Esophagus muscularis mucosa (tissue), 4 donors: ENCODE results near the gene KLHL4. TPM values are rescaled to one million over a fixed set of nuclear protein-coding genes. Genes with fewer than 3 reads are reported as not detected.
"Not testable (repeated sequence)": the region's sequence is repeated elsewhere in the genome, so short reads cannot be mapped to it uniquely, and the experiment has no call there.

Experiments
- DNase-seq: peaks from one replicate; pipeline ENCODE4 v3.0.0-alpha.2; 2017; ENCODE audit errors: extremely low spot score
- H3K27ac ChIP-seq, 4 donors: fragments of 200-600 bp; sonication (generic); replicated peaks in 1 of 4; 1 replicate in 3 of 4; 2 replicates in 1 of 4; pipeline ENCODE4 v1.5.1; 2016 to 2019; ENCODE audit warnings: mild to moderate bottlenecking in 1 of 4
- H3K27me3 ChIP-seq, 4 donors: fragments of 200-600 bp; sonication (generic); one replicate each; pipeline versions ENCODE4 v1.5.1 to v1.6.0; 2016 to 2019
- H3K36me3 ChIP-seq, 4 donors: fragments of 200-600 bp; sonication (generic); one replicate each; pipeline ENCODE4 v1.5.1; 2016 to 2019
- H3K4me1 ChIP-seq, 4 donors: fragments of 200-600 bp; sonication (generic); one replicate each; pipeline ENCODE4 v1.5.1; 2016 to 2019
- H3K4me3 ChIP-seq, 4 donors: fragments of 200-600 bp; sonication (generic); 1 replicate in 2 of 4; 2 replicates in 2 of 4; pipeline ENCODE4 v1.5.1; 2016 to 2019; ENCODE audit warnings: mild to moderate bottlenecking in 4 of 4, moderate library complexity in 1 of 4
- H3K9me3 ChIP-seq, 4 donors: fragments of 200-600 bp; sonication (generic); 1 replicate in 3 of 4; 2 replicates in 1 of 4; pipeline ENCODE4 v1.5.1; 2016 to 2019
- CTCF ChIP-seq, 3 experiments: fragments of 200-600 bp in 2 of 3; fragments of 450-650 bp in 1 of 3; sonication (generic) in 2 of 3; IDR thresholded peaks; one replicate each; pipeline ENCODE4 v1.5.1; 2017 to 2019; ENCODE audit warnings: antibody characterized with exemption in 3 of 3, mild to moderate bottlenecking in 2 of 3, moderate library complexity in 1 of 3
- EP300 ChIP-seq: sonication (generic); formaldehyde crosslinking; IDR thresholded peaks from one replicate; pipeline ENCODE4 v1.6.1; 2017; ENCODE audit warnings: antibody characterized with exemption
- POLR2A ChIP-seq: fragments of 450-650 bp; IDR thresholded peaks from one replicate; pipeline ENCODE4 v1.6.1; 2017; ENCODE audit warnings: antibody characterized with exemption, moderate library complexity, mild to moderate bottlenecking, low read depth
- POLR2AphosphoS5 ChIP-seq, 2 donors: sonication (generic); formaldehyde crosslinking; IDR thresholded peaks; one replicate each; pipeline ENCODE4 v1.6.1; 2017; ENCODE audit warnings: antibody characterized with exemption in 2 of 2
- WGBS: methylation state at CpG from one replicate; pipeline ENCODE4 v1.1.5; 2018; 5-methylcytosine and 5-hydroxymethylcytosine counted together
- intact Hi-C: fragments of 100-400 bp; cut with DNase I; formaldehyde crosslinking; loops from one replicate; pipeline ENCODE4 v1.15.1; 2023
- total RNA-seq, 4 donors: library from RNA; depleted of rRNA; stranded (reverse); fragments of >200 nt; gene quantifications; one replicate each; pipeline versions ENCODE4 v1.1.0 to v1.2.1, GENCODE V29; 2016

KLHL4 gene
- total RNA-seq, 4 donors from 2014 or later, result 1.0 to 3.0 (median 2.1) TPM

- H3K4me3 ChIP-seq, result no peak overlapping the region
- 71% methylated on average over 1 of the region's 1 CpG for WGBS
- no peaks in the 10 kb centered on the region for H3K9me3 ChIP-seq
- no peak for TF ChIP-seq EP300
- TF ChIP-seq CTCF (IDR thresholded peaks at IDR 0.05), result no peak
- TF ChIP-seq POLR2AphosphoS5 (IDR thresholded peaks at IDR 0.05), result no peak
- no peak for TF ChIP-seq POLR2A
- no peaks in the 10 kb centered on the region for H3K27me3 ChIP-seq
- no peak overlapping the region for H3K27ac ChIP-seq
- intact Hi-C loops, result no loop called here
- no peak for DNase-seq
- no peaks in the 10 kb centered on the region for H3K36me3 ChIP-seq
- H3K4me1 ChIP-seq, result no peaks in the 10 kb centered on the region
Measured at GRCh38 chrX:87693204-87693603, 175.6 kb downstream of the KLHL4 start.

GRCh38 chrX:87697409-87697808, 179.8 kb downstream of the KLHL4 start:
- 59% methylated on average over 1 of the region's 1 CpG for WGBS
- H3K9me3 ChIP-seq, result no peaks in the 10 kb centered on the region
- H3K27me3 ChIP-seq, result no peaks in the 10 kb centered on the region
- intact Hi-C loops, result no loop called here
- no peak for DNase-seq
- H3K27ac ChIP-seq, result no peak overlapping the region
- no peak overlapping the region for H3K4me3 ChIP-seq
- no peak for TF ChIP-seq POLR2AphosphoS5 (IDR thresholded peaks at IDR 0.05)
- TF ChIP-seq POLR2A, result no peak
- no peak for TF ChIP-seq EP300
- TF ChIP-seq CTCF (IDR thresholded peaks at IDR 0.05), result no peak
- no peaks in the 10 kb centered on the region for H3K36me3 ChIP-seq
- H3K4me1 ChIP-seq, result no peaks in the 10 kb centered on the region

- WGBS, result 68% methylated on average over 3 of the region's 3 CpGs
- Histone ChIP-seq H3K4me1 (no peaks in the 10 kb centered on the region), H3K4me3 (no peak overlapping the region), H3K9me3 (no peaks in the 10 kb centered on the region), H3K27me3 (no peaks in the 10 kb centered on the region), H3K36me3 (no peaks in the 10 kb centered on the region), H3K27ac (no peak overlapping the region)
- no peak for TF ChIP-seq POLR2AphosphoS5 (IDR thresholded peaks at IDR 0.05)
- TF ChIP-seq POLR2A, result no peak
- TF ChIP-seq EP300, result no peak
- TF ChIP-seq CTCF (IDR thresholded peaks at IDR 0.05), result no peak
- intact Hi-C loops, result no loop called here
- no peak for DNase-seq
Measured at GRCh38 chrX:87702795-87703194, 185.2 kb downstream of the KLHL4 start.

GRCh38 chrX:87703469-87703868, 185.9 kb downstream of the KLHL4 start:
- H3K4me1 ChIP-seq, H3K4me3 ChIP-seq, H3K27ac ChIP-seq, H3K36me3 ChIP-seq, intact Hi-C loops, H3K9me3 ChIP-seq, DNase-seq, H3K27me3 ChIP-seq: not testable (repeated sequence)
- 89% methylated on average over 4 of the region's 5 CpGs for WGBS

GRCh38 chrX:87706134-87706533, 188.5 kb downstream of the KLHL4 start:
- TF ChIP-seq CTCF (IDR thresholded peaks at IDR 0.05), result no peak
- no peak for TF ChIP-seq POLR2AphosphoS5 (IDR thresholded peaks at IDR 0.05)
- TF ChIP-seq EP300, result no peak
- TF ChIP-seq POLR2A, result no peak
- Histone ChIP-seq H3K27me3 (no peaks in the 10 kb centered on the region), H3K4me1 (no peaks in the 10 kb centered on the region), H3K9me3 (peaks cover 0 to 4% (median 0%) of the 10 kb centered on the region in 4 donors), H3K4me3 (no peak overlapping the region), H3K27ac (no peak overlapping the region), H3K36me3 (no peaks in the 10 kb centered on the region)
- no peak for DNase-seq
- WGBS, result 87% methylated on average over 2 of the region's 2 CpGs
- intact Hi-C loops, result no loop called here
